MCF 10A (cell line): ENCODE data around the gene CEP170. TPM values are rescaled to one million over a fixed set of nuclear protein-coding genes. Genes with fewer than 3 reads are reported as not detected.
"Not testable (repeated sequence)": the region's sequence is repeated elsewhere in the genome, so short reads cannot be mapped to it uniquely, and the experiment has no call there.

Experiments
- BruUV-seq: library from RNA; stranded (reverse); fragments of 400-500 nt; replicated peaks from 2 replicates; lab custom pipeline; 2021; lab: Mats Ljungman, UMichigan
- CTCF ChIA-PET: fragments of 300-600 bp; sonication (Branson Sonifier 250); formaldehyde crosslinking; extraction: SDS; loops from one replicate; lab custom pipeline; 2021; ENCODE audit warnings: antibody characterized with exemption, inconsistent platforms; lab: Yijun Ruan, JAX
- POLR2A ChIA-PET: fragments of 300-600, 350-650 bp; sonication (Branson Sonifier 250); formaldehyde crosslinking; extraction: SDS; loops from one replicate; lab custom pipeline; 2020; ENCODE audit warnings: antibody characterized with exemption, inconsistent platforms; lab: Yijun Ruan, JAX
- DNase-seq: peaks from one replicate; pipeline ENCODE4 v3.0.0-alpha.2; 2018; ENCODE audit not compliant: unreplicated experiment
- H3K27ac Mint-ChIP-seq: one replicate; pipeline ENCODE4 v1.8.0; 2022; ENCODE audit warnings: mild to moderate bottlenecking, low read depth, mixed read lengths; ENCODE audit not compliant: unreplicated experiment
- H3K27me3 Mint-ChIP-seq: one replicate; pipeline ENCODE4 v1.8.0; 2022; ENCODE audit warnings: mixed read lengths; ENCODE audit not compliant: insufficient read depth, unreplicated experiment
- H3K36me3 Mint-ChIP-seq: one replicate; pipeline ENCODE4 v1.8.0; 2022; ENCODE audit warnings: mild to moderate bottlenecking, moderate library complexity, mixed read lengths; ENCODE audit not compliant: insufficient read depth, unreplicated experiment
- H3K4me1 Mint-ChIP-seq: one replicate; pipeline ENCODE4 v1.8.0; 2022; ENCODE audit warnings: mixed read lengths; ENCODE audit not compliant: insufficient read depth, unreplicated experiment
- H3K4me3 Mint-ChIP-seq: one replicate; pipeline ENCODE4 v1.8.0; 2022; ENCODE audit warnings: mild to moderate bottlenecking, moderate library complexity, mixed read lengths; ENCODE audit not compliant: unreplicated experiment
- H3K9me3 Mint-ChIP-seq: one replicate; pipeline ENCODE4 v1.8.0; 2022; ENCODE audit warnings: mixed read lengths; ENCODE audit not compliant: unreplicated experiment
- intact Hi-C: fragments of 100-400 bp; cut with micrococcal nuclease; formaldehyde crosslinking; loops from 2 replicates; pipeline ENCODE4 v1.14.1; 2022
- total RNA-seq: library from RNA; stranded (reverse); gene quantifications from 2 replicates; pipeline ENCODE4 v1.2.3, GENCODE V29; 2022
- TF ChIP-seq, protein P1 (sequence below): fragments of 200-600 bp; IDR thresholded peaks from one replicate; pipeline ENCODE4 v1.8.0; 2022; ENCODE audit warnings: antibody characterized with exemption, mild to moderate bottlenecking; ENCODE audit not compliant: unreplicated experiment

The CEP170 gene
- total RNA-seq, 1 experiment from 2014 or later: 182 TPM

DNA sequence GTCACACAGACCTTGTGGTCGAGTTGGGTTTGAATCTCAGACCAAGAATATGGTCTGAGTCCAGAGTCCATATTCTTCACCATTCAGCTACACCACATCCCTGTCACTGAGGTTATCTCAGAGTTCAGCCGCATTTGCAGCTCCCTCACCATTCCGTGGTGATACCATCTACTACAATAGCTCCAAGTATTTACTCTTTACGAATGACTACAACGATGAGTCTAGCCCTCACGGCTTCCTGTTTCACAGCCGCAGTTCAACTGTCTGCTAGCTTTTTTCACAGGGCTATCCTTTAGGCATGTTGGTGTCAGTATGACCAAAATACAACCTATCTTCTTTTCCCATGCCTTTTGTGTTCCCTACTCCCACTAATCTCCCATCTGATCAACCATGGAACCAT, 104.2 kb downstream of the CEP170 start:
- H3K9me3 Mint-ChIP-seq, BruUV-seq, POLR2A ChIA-PET, H3K27ac Mint-ChIP-seq, DNase-seq, H3K27me3 Mint-ChIP-seq, H3K4me3 Mint-ChIP-seq, H3K4me1 Mint-ChIP-seq, intact Hi-C loops: not testable (repeated sequence)
- CTCF ChIA-PET: interaction anchor here (0.6 kb wide), 1 partner anchor 298 kb away, joined by 3 read pairs; no protein-coding TSS in a partner anchor
- peaks cover 56% of the 10 kb centered on the region for H3K36me3 Mint-ChIP-seq

DNA sequence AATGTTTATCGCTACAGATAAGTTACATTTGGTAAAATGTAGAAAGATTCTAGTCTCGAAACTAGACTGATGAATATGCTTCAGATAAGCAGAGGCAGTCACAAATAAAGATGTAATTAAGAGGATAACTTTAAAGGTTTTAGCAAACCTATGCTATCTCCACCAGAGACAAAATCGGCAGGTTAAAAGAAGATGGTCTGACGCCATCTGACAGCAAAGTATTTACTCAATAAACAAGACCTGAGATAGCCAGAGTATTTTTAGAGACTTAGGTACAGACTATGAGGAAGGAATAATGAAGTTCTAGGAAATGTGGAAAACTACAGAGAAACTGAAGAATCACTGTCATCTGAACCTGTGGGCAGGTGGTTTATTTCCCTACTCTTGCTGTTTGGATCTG, 106.0 kb downstream of the CEP170 start:
- DNase-seq, H3K4me1 Mint-ChIP-seq, H3K27me3 Mint-ChIP-seq, H3K27ac Mint-ChIP-seq, H3K9me3 Mint-ChIP-seq, intact Hi-C loops, H3K4me3 Mint-ChIP-seq, BruUV-seq, CTCF ChIA-PET: not testable (repeated sequence)
- POLR2A ChIA-PET: interaction anchor here (0.6 kb wide), 1 partner anchor 26 kb away, joined by 3 read pairs; no protein-coding TSS in a partner anchor
- peaks cover 47% of the 10 kb centered on the region for H3K36me3 Mint-ChIP-seq

DNA sequence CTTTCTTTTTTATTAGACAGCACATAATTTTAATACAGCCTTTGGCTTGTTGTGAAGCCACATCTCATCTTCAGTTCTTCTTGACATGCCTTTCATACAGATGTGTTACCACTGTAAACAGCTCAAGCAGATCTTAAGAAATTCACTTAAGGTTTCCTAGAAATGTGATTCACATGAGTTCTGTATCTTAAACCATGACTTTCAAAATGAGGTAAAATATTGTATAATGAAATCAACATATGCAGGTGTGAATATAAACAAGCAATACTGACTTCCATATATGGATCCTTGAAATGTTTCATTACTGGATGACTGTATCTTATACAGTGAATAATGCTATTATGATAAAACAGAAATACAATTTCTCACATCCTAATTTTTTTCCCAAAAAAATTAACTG, 107.7 kb downstream of the CEP170 start:
- CTCF ChIA-PET, BruUV-seq, H3K4me1 Mint-ChIP-seq: not testable (repeated sequence)

DNA sequence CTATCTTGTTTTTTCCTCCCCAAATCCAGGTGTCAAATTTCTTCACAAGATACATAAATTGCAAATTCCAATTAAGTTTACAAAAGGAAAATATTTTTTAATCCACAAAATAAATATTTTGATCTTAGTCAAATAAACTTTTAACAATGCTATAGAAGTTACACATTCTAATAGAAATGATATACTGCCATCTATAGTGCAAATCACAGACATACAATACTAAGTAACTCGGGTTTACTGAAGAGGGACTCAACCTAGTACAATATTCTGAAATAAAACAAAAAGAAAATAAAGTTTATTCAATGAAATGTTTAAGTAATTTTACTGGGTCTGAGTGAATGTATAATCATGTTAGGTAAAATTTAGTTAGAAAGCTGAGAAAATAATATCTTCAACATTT, 114.6 kb downstream of the CEP170 start:
- TF ChIP-seq, protein P1, sequence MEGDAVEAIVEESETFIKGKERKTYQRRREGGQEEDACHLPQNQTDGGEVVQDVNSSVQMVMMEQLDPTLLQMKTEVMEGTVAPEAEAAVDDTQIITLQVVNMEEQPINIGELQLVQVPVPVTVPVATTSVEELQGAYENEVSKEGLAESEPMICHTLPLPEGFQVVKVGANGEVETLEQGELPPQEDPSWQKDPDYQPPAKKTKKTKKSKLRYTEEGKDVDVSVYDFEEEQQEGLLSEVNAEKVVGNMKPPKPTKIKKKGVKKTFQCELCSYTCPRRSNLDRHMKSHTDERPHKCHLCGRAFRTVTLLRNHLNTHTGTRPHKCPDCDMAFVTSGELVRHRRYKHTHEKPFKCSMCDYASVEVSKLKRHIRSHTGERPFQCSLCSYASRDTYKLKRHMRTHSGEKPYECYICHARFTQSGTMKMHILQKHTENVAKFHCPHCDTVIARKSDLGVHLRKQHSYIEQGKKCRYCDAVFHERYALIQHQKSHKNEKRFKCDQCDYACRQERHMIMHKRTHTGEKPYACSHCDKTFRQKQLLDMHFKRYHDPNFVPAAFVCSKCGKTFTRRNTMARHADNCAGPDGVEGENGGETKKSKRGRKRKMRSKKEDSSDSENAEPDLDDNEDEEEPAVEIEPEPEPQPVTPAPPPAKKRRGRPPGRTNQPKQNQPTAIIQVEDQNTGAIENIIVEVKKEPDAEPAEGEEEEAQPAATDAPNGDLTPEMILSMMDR: peak; percentile 66
- BruUV-seq, H3K27ac Mint-ChIP-seq, H3K9me3 Mint-ChIP-seq, intact Hi-C loops, CTCF ChIA-PET, POLR2A ChIA-PET, H3K27me3 Mint-ChIP-seq, H3K4me3 Mint-ChIP-seq, H3K4me1 Mint-ChIP-seq: not testable (repeated sequence)
- DNase-seq: peak; percentile 13
- peaks cover 60% of the 10 kb centered on the region for H3K36me3 Mint-ChIP-seq

More for the DNA sequence above, 107.7 kb downstream of the CEP170 start:
- DNase-seq, intact Hi-C loops, H3K9me3 Mint-ChIP-seq, H3K27me3 Mint-ChIP-seq, H3K27ac Mint-ChIP-seq, H3K4me3 Mint-ChIP-seq, POLR2A ChIA-PET: not testable (repeated sequence)
- peaks cover 37% of the 10 kb centered on the region for H3K36me3 Mint-ChIP-seq

DNA sequence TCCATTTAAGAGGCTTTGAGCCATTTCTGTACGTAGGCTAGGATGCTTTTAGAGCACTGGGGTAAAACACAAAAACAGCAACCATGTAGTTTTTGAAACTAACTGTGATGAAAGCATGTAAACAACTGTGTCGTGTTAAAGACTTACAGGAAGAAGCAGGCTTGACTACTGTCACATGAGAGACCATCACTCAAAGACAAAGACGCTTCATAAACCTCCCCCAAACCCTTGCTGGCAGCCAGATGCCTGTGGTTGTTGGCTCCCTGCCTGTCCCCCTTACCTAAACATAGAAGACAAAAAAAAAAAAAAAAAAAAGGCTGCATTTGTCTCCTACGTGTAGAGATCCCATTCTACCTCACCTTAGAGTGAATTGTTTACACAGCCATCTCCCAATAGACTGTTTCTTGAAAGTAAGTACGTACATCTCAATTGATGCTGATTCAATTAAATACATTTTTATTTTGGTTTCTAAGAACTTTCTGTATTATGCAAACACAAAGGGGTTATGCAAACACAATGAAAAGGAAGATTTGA, 132.1 kb downstream of the CEP170 start:
- H3K9me3 Mint-ChIP-seq, H3K27me3 Mint-ChIP-seq, intact Hi-C loops, DNase-seq, BruUV-seq, POLR2A ChIA-PET, H3K4me1 Mint-ChIP-seq, H3K4me3 Mint-ChIP-seq, CTCF ChIA-PET, H3K27ac Mint-ChIP-seq: not testable (repeated sequence)
- H3K36me3 Mint-ChIP-seq: peaks cover 43% of the 10 kb centered on the region

DNA sequence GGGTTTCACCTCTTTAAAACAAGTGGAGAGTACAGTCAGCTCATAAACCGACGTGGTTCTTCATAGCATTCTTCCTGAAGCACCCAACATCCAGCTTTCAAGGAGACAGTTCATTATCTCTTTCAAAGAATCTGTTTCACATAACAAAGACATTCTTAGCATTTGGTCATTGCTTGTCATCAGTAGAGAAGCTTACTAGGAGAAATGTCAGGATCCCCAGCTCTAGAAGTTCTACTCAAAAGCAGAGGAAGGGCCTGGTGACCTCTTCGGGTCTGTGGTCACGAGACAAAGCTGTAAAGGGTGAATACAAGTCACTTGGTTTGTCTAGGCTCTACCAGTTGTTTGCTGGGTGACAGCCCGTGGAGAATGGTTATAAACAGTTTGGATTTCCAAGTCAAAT, 133.1 kb downstream of the CEP170 start:
- POLR2A ChIA-PET, H3K4me3 Mint-ChIP-seq, H3K27me3 Mint-ChIP-seq, H3K4me1 Mint-ChIP-seq, BruUV-seq, DNase-seq, H3K9me3 Mint-ChIP-seq, intact Hi-C loops, H3K27ac Mint-ChIP-seq: not testable (repeated sequence)
- CTCF ChIA-PET: interaction anchor here (0.7 kb wide), 1 partner anchor 1097 kb away, joined by 3 read pairs; no protein-coding TSS in a partner anchor
- peaks cover 38% of the 10 kb centered on the region for H3K36me3 Mint-ChIP-seq

DNA sequence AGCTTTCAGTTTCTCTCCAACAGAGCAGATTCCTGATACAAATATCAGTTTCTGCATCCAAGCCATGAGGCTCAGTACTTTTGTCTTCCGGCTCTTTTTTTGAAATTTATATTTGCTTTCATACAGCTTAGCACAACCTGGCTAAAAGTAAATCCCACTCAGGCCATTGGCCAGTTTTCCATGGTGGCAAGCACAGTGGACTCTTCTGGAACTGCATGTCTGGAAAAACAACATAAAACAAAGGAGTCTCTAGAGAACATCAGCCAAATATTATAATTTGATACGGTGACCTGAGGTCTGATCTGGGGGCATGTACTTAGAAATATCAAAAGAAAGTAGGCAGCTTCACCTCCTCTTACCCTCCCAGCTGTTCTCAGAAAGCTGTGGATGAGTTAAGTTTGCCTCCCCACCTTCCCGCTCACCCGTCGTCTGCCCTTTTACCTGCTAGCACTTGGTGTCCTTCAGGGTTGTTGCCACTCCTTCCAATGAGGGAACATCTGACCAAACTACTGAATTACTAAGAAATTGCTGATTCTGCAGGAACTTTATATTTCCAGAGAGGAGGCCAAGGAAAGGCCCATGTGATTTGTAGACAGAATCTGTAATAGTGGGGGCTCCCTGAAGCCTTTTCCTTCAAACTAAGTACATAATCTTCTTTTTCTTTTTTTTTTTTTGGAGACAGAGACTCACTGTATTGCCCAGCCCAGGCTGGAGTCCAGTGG, 136.3 kb downstream of the CEP170 start:
- peaks cover 18% of the 10 kb centered on the region for H3K36me3 Mint-ChIP-seq
- H3K4me3 Mint-ChIP-seq, H3K27ac Mint-ChIP-seq, POLR2A ChIA-PET, intact Hi-C loops, H3K27me3 Mint-ChIP-seq, CTCF ChIA-PET, H3K4me1 Mint-ChIP-seq, DNase-seq, H3K9me3 Mint-ChIP-seq, BruUV-seq: not testable (repeated sequence)

DNA sequence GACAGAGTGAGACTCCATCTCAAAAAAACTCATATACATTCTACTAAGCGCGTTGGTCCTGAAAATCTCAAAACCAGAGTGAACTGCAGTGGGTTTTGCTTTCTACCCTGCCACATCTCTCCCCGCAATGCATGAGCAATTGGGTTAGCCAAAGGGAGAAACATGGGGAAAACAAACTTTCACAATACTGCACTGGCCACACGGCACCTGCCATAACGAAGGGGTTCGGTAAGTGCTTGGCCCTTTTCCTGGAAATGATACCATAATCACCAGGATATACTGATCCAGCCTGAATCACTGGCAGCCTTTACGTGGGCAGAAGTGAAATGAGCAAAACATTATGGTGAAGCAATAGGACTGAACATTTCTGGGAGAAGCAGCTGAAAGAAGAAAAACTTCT, 138.9 kb downstream of the CEP170 start:
- H3K4me1 Mint-ChIP-seq, BruUV-seq, intact Hi-C loops, H3K27me3 Mint-ChIP-seq, POLR2A ChIA-PET, H3K9me3 Mint-ChIP-seq, H3K36me3 Mint-ChIP-seq: not testable (repeated sequence)
- CTCF ChIA-PET: interaction anchor here (0.6 kb wide), 1 partner anchor 239 kb away, joined by 4 read pairs; no protein-coding TSS in a partner anchor
- peak; percentile 86 for DNase-seq
- H3K27ac Mint-ChIP-seq: peak overlapping the region; percentile 4
- H3K4me3 Mint-ChIP-seq: peak overlapping the region; percentile 15
